A549 treated with dexamethasone at 1 μM for 4 hours (cell line): ENCODE data around the gene MAN1A1. TPM values are rescaled to one million over a fixed set of nuclear protein-coding genes. Genes with fewer than 3 reads are reported as not detected.

Experiments
- total RNA-seq: library from RNA; stranded (reverse); fragments of 200-300 nt; extraction: Qiagen RNA extraction; gene quantifications from 5 replicates; pipeline ENCODE4 v1.2.3, GENCODE V29; 2022

Gene MAN1A1
- 0.01 to 0.07 TPM (median 0.04 TPM) in 4 of 5 replicates, not detected in the other for total RNA-seq

GRCh38 chr6:119349361-119350201 lies at the start of gene MAN1A1:
MAN1A1 (minus strand) TSS chr6:119349761; CDS start chr6:119349065, 696 bp downstream.

